ENCODE data around the gene GRM8. TPM values are rescaled to one million over a fixed set of nuclear protein-coding genes. Genes with fewer than 3 reads are reported as not detected.

The GRM8 gene
- total RNA-seq, 1 experiment from 2014 or later = not detected

- Histone ChIP-seq H3K36me3 (ENCODE audit: control insufficient read depth, insufficient read depth, low read length) (no peaks in the 10 kb centered on the region), H3K4me1 (no peaks in the 10 kb centered on the region), H3K4me3 (ENCODE audit: low read depth, low read length) (no peak overlapping the region), H3K27me3 (replicated peaks; ENCODE audit: control insufficient read depth, insufficient read depth, low read length) (no peaks in the 10 kb centered on the region; the same call in 1 of the 2 replicates), H3K9me3 (no peaks in the 10 kb centered on the region)
- BruUV-seq (replicated peaks) = no TSS peak
- Mint-ChIP-seq H3K27ac (ENCODE audit: unreplicated experiment) (no peak overlapping the region), H3K4me1 (ENCODE audit: low read depth, unreplicated experiment) (no peaks in the 10 kb centered on the region), H3K27me3 (ENCODE audit: insufficient read depth, unreplicated experiment) (peaks cover 11% of the 10 kb centered on the region), H3K36me3 (ENCODE audit: insufficient read depth, unreplicated experiment) (no peaks in the 10 kb centered on the region), H3K4me3 (ENCODE audit: unreplicated experiment) (no peak overlapping the region), H3K9me3 (ENCODE audit: unreplicated experiment) (no peaks in the 10 kb centered on the region)
- no peak for TF ChIP-seq CTCF (IDR thresholded peaks at IDR 0.05; ENCODE audit: insufficient read depth in 1 of 2, low read depth in 1 of 2, low read length in 1 of 2, severe bottlenecking in 1 of 2, unreplicated experiment in 1 of 2)
- ChIA-PET CTCF (no interaction called here), POLR2A (no interaction called here)
- intact Hi-C loops (cut with micrococcal nuclease; ENCODE audit: unreplicated experiment) = loop anchor here (10.0 kb wide), 1 partner anchor 347 kb away; no protein-coding TSS in a partner anchor
- no peak for DNase-seq
Measured at GRCh38 chr7:127151379-127151778, 101.4 kb downstream of the GRM8 start.

- intact Hi-C loops (cut with micrococcal nuclease; ENCODE audit: unreplicated experiment) = loop anchor here (10.0 kb wide), 1 partner anchor 346 kb away; no protein-coding TSS in a partner anchor
Measured at GRCh38 chr7:127150543-127150942, 102.2 kb downstream of the GRM8 start.

GRCh38 chr7:127146746-127147536, 105.8 kb downstream of the GRM8 start:
- H3K27me3 Mint-ChIP-seq (ENCODE audit: insufficient read depth, unreplicated experiment) = peaks cover 3% of the 10 kb centered on the region
- no peak overlapping the region for H3K27ac Mint-ChIP-seq (ENCODE audit: unreplicated experiment)
- CTCF ChIA-PET = interaction anchor here (0.6 to 1.4 kb wide), 2 partner anchors 12 to 108 kb away, joined by 3 read pairs; no protein-coding TSS in a partner anchor
- Histone ChIP-seq H3K4me3 (ENCODE audit: low read depth, low read length) (no peak overlapping the region), H3K9me3 (no peaks in the 10 kb centered on the region), H3K36me3 (ENCODE audit: control insufficient read depth, insufficient read depth, low read length) (no peaks in the 10 kb centered on the region), H3K4me1 (no peaks in the 10 kb centered on the region), H3K27me3 (replicated peaks; ENCODE audit: control insufficient read depth, insufficient read depth, low read length) (no peaks in the 10 kb centered on the region)
- H3K4me3 Mint-ChIP-seq (ENCODE audit: unreplicated experiment) = no peak overlapping the region
- DNase-seq = no peak
- no TSS peak for BruUV-seq (replicated peaks)
- POLR2A ChIA-PET = no interaction called here
- H3K9me3 Mint-ChIP-seq (ENCODE audit: unreplicated experiment) = no peaks in the 10 kb centered on the region
- no peaks in the 10 kb centered on the region for H3K4me1 Mint-ChIP-seq (ENCODE audit: low read depth, unreplicated experiment)
- TF ChIP-seq CTCF (IDR thresholded peaks at IDR 0.05; ENCODE audit: insufficient read depth in 1 of 2, low read depth in 1 of 2, low read length in 1 of 2, severe bottlenecking in 1 of 2, unreplicated experiment in 1 of 2) = no peak
- no peaks in the 10 kb centered on the region for H3K36me3 Mint-ChIP-seq (ENCODE audit: insufficient read depth, unreplicated experiment)
- intact Hi-C loops (cut with micrococcal nuclease; ENCODE audit: unreplicated experiment) = no loop called here

More at GRCh38 chr7:127150543-127150942, 102.2 kb downstream of the GRM8 start:
- no peaks in the 10 kb centered on the region for H3K9me3 Mint-ChIP-seq (ENCODE audit: unreplicated experiment)
- H3K27ac Mint-ChIP-seq (ENCODE audit: unreplicated experiment) = no peak overlapping the region
- BruUV-seq (replicated peaks) = no TSS peak
- DNase-seq = no peak
- no peak for TF ChIP-seq CTCF (IDR thresholded peaks at IDR 0.05; ENCODE audit: insufficient read depth in 1 of 2, low read depth in 1 of 2, low read length in 1 of 2, severe bottlenecking in 1 of 2, unreplicated experiment in 1 of 2)
- H3K4me3 Mint-ChIP-seq (ENCODE audit: unreplicated experiment) = no peak overlapping the region
- H3K9me3 ChIP-seq = no peaks in the 10 kb centered on the region
- H3K36me3 Mint-ChIP-seq (ENCODE audit: insufficient read depth, unreplicated experiment) = no peaks in the 10 kb centered on the region
- POLR2A ChIA-PET = no interaction called here
- no peaks in the 10 kb centered on the region for H3K4me1 Mint-ChIP-seq (ENCODE audit: low read depth, unreplicated experiment)
- H3K27me3 Mint-ChIP-seq (ENCODE audit: insufficient read depth, unreplicated experiment) = peaks cover 7% of the 10 kb centered on the region
- no peaks in the 10 kb centered on the region for H3K4me1 ChIP-seq
- no peaks in the 10 kb centered on the region; the same call in 1 of the 2 replicates for H3K27me3 ChIP-seq (replicated peaks; ENCODE audit: control insufficient read depth, insufficient read depth, low read length)
- H3K36me3 ChIP-seq (ENCODE audit: control insufficient read depth, insufficient read depth, low read length) = no peaks in the 10 kb centered on the region
- CTCF ChIA-PET = no interaction called here
- no peak overlapping the region for H3K4me3 ChIP-seq (ENCODE audit: low read depth, low read length)

All from Caco-2 (cell line).